NCI-H187 treated with DMSO at 0.1 percent for 48 hours (cell line): Measurements from ENCODE around the gene GFOD1.
"Not testable (repeated sequence)": the region's sequence is repeated elsewhere in the genome, so short reads cannot be mapped to it uniquely, and the experiment has no call there.

Source experiments
- DNase-seq: peaks from one replicate; lab custom pipeline; 2025; lab: John Stamatoyannopoulos, UW

Gene GFOD1

GRCh38 chr6:13511913-13512717 lies 24.7 kb upstream of the GFOD1 start:
- DNase-seq: no peak

- DNase-seq: not testable (repeated sequence)
Observed at GRCh38 chr6:13511141-13511571, 23.8 kb upstream of the GFOD1 start.

GRCh38 chr6:13510433-13510832 lies 23.0 kb upstream of the GFOD1 start:
- DNase-seq: not testable (repeated sequence)

GRCh38 chr6:13508711-13509705 lies 21.6 kb upstream of the GFOD1 start:
- DNase-seq: no peak

- DNase-seq: no peak
Observed at GRCh38 chr6:13507306-13507860, 20.0 kb upstream of the GFOD1 start.

- DNase-seq: no peak
Observed at GRCh38 chr6:13505345-13505734, 17.9 kb upstream of the GFOD1 start.

- DNase-seq: no peak
Observed at GRCh38 chr6:13504611-13505344, 17.4 kb upstream of the GFOD1 start.

- DNase-seq: no peak
Observed at GRCh38 chr6:13500915-13501314, 13.5 kb upstream of the GFOD1 start.

- no peak for DNase-seq
Observed at GRCh38 chr6:13500264-13500663, 12.9 kb upstream of the GFOD1 start.

GRCh38 chr6:13496513-13497190 lies 9.3 kb upstream of the GFOD1 start:
- no peak for DNase-seq

GRCh38 chr6:13495818-13496217 lies 8.4 kb upstream of the GFOD1 start:
- DNase-seq: no peak

GRCh38 chr6:13495112-13495776 lies 7.8 kb upstream of the GFOD1 start:
- no peak for DNase-seq

- no peak for DNase-seq
Observed at GRCh38 chr6:13494137-13494536, 6.7 kb upstream of the GFOD1 start.

- DNase-seq: no peak
Observed at GRCh38 chr6:13493147-13493546, 5.7 kb upstream of the GFOD1 start.

GRCh38 chr6:13492357-13492756 lies 5.0 kb upstream of the GFOD1 start:
- no peak for DNase-seq

- no peak for DNase-seq
Observed at GRCh38 chr6:13491538-13491937, 4.1 kb upstream of the GFOD1 start.

- no peak for DNase-seq
Observed at GRCh38 chr6:13490402-13490801, 3.0 kb upstream of the GFOD1 start.

GRCh38 chr6:13488896-13489237 lies 1.5 kb upstream of the GFOD1 start:
- no peak for DNase-seq

- DNase-seq: no peak
Observed at GRCh38 chr6:13488015-13488895, 855 bp upstream of the GFOD1 start.

GRCh38 chr6:13486679-13487121 lies 700 bp downstream of the GFOD1 start:
- DNase-seq: no peak
